Stomach (tissue), 9 donors: ENCODE results near the gene RND1. TPM values are rescaled to one million over a fixed set of nuclear protein-coding genes. Genes with fewer than 3 reads are reported as not detected.
A peak's percentile ranks its signal among the peaks of the same experiment; 100 is the strongest.

ENCODE experiments used
- DNase-seq, 2 donors: peaks; one replicate each; pipeline versions ENCODE4 v3.0.0 to v3.0.0-alpha.2; 2013 to 2019
- H3K27ac ChIP-seq, 5 donors: fragments of 200-600 bp in 4 of 5; sonication (generic) in 4 of 5; one replicate each; pipeline ENCODE4 v1.5.1; 2013 to 2019; ENCODE audit warnings: mild to moderate bottlenecking in 1 of 5, moderate library complexity in 1 of 5
- H3K27me3 ChIP-seq, 3 donors: fragments of 200-600 bp; sonication (generic); one replicate each; pipeline ENCODE4 v1.5.1; 2017 to 2019; ENCODE audit warnings: mixed run types in 1 of 3
- H3K36me3 ChIP-seq, 4 donors: fragments of 200-600 bp; sonication (generic); 1 replicate in 3 of 4; 2 replicates in 1 of 4; pipeline ENCODE4 v1.5.1; 2016 to 2019
- H3K4me1 ChIP-seq, 4 donors: fragments of 200-600 bp; sonication (generic); one replicate each; pipeline ENCODE4 v1.5.1; 2016 to 2019
- H3K4me3 ChIP-seq, 4 donors: fragments of 200-600 bp; sonication (generic) in 3 of 4; one replicate each; pipeline ENCODE4 v1.5.1; 2016 to 2019; ENCODE audit warnings: mild to moderate bottlenecking in 1 of 4
- H3K9me3 ChIP-seq, 4 donors: fragments of 200-600 bp; sonication (generic); one replicate each; pipeline ENCODE4 v1.5.1; 2016 to 2019
- CTCF ChIP-seq, 7 experiments: fragments of 450-650 bp in 4 of 7; fragments of 200-600 bp in 3 of 7; sonication (generic) in 3 of 7; IDR thresholded peaks; one replicate each; pipeline ENCODE4 v1.5.1; 2016 to 2019; ENCODE audit warnings: antibody characterized with exemption in 7 of 7, control low read depth in 2 of 7, mild to moderate bottlenecking in 1 of 7
- EP300 ChIP-seq: sonication (generic); formaldehyde crosslinking; IDR thresholded peaks from one replicate; pipeline ENCODE4 v1.6.1; 2017; ENCODE audit warnings: antibody characterized with exemption
- POLR2A ChIP-seq, 4 donors: fragments of 450-650 bp; IDR thresholded peaks; one replicate each; pipeline ENCODE4 v1.6.1; 2016; ENCODE audit warnings: antibody characterized with exemption in 4 of 4, control low read depth in 2 of 4, mild to moderate bottlenecking in 1 of 4, moderate library complexity in 1 of 4
- POLR2AphosphoS5 ChIP-seq, 3 donors: sonication (generic); formaldehyde crosslinking; IDR thresholded peaks; one replicate each; pipeline ENCODE4 v1.6.1; 2016; ENCODE audit warnings: antibody characterized with exemption in 3 of 3
- WGBS, 5 donors: extraction: QIAGEN DNeasy Blood & Tissue Kit in 3 of 5; methylation state at CpG; one replicate each; pipeline versions ENCODE4 v1.1.5 to v1.1.7; 2013 to 2018; 5-methylcytosine and 5-hydroxymethylcytosine counted together
- intact Hi-C: fragments of 100-400 bp; cut with DNase I; formaldehyde crosslinking; loops from one replicate; pipeline ENCODE4 v1.15.1; 2023; ENCODE audit warnings: low total_unique reads
- polyA plus RNA-seq, 3 donors: library from polyadenylated mRNA; stranded (reverse); fragments of 200-250 nt; gene quantifications; one replicate each; pipeline ENCODE4 v1.2.3, GENCODE V29; 2013
- total RNA-seq, 5 donors: library from RNA; depleted of rRNA; stranded (reverse); fragments of >200 nt; gene quantifications; one replicate each; pipeline versions ENCODE4 v1.1.0 to v1.2.3, GENCODE V29; 2014 to 2016
- donor health status: healthy with polysubstance abuse.
- donor health status: Bipolar disorder and iron deficiency.
- donor health status: healthy.

RND1 gene
- total and polyA plus RNA-seq, 8 donors = 3.5 to 21.0 (median 12.2) TPM; not detected in 1

DNA sequence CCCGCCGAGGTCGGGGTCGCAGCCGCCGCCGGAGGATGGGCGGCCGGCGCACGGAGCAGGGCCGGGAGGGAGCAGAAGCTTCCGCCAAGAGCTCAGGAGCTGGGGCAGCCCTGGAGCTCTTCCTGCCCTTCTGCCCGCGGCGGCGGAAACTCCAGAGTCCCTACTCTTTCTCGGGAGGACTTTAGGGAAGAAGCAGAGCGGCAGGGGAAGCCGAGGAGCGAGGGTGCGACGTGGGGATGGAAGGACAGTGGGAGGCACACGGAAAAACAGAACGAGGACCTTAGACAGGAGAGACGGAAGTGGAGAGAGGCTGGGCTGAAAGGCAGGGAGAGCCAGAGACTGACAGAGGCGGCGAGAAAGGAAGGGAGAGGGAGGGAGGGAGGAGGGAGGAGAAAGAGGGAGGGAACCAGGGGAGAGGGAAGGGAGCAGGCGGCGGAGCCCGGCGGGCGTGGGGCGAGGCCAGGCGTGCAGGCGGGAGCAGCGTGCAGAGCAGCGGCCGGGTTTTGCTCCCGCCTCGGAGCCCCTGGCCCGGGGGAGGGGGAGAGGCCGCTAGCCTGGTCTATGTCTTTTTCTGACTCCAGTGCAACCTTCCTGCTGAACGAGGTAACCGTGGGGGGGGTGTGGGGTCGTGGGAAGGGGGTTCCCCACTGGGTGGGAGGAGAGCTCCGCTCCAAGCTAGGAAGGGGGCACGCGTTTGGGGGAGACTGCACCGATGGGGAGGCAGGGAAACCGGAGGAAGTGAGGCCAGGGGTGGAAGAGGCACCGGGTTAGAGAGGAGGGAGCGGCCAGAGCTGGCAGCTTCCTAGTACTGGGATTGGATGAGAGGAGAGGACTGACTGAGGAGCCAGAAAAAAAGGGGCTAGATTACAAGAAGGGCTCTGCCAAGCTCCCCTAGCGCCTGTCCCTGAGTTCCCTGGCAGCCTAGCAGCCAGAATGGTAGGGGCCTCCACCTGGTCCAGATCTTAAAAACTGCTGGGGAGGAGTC is 50.3 kb downstream of the RND1 start:
- Histone ChIP-seq H3K4me1 (peaks cover 44 to 82% (median 53%) of the 10 kb centered on the region in 4 donors), H3K4me3 (peak overlapping the region; percentile 79 to 85 (median 80)), H3K27ac (peak overlapping the region; percentile 80 to 93 (median 89)), H3K27me3 (peaks cover 0 to 7% (median 0%) of the 10 kb centered on the region in 3 donors), H3K36me3 (no peaks in the 10 kb centered on the region), H3K9me3 (no peaks in the 10 kb centered on the region)
- TF ChIP-seq POLR2A (IDR thresholded peaks at IDR 0.05) (peak in 1 of 4 donors; percentile 47), POLR2AphosphoS5 (IDR thresholded peaks at IDR 0.05) (peak in 2 of 3 donors; percentile 66 to 89), EP300 (no peak), CTCF (IDR thresholded peaks at IDR 0.05) (no peak)
- peak; percentile 84 to 96 for DNase-seq
- WGBS, 5 donors = 1 to 3% (median 1%) methylated on average over 43 to 54 of the region's 54 CpGs
- intact Hi-C loops = no loop called here

GRCh38 chr12:48814262-48815125 is 51.2 kb downstream of the RND1 start:
- Histone ChIP-seq H3K27me3 (peaks cover 0 to 7% (median 0%) of the 10 kb centered on the region in 3 donors), H3K27ac (peak overlapping the region; percentile 80 to 93 (median 89)), H3K4me1 (peaks cover 44 to 83% (median 54%) of the 10 kb centered on the region in 4 donors), H3K9me3 (no peaks in the 10 kb centered on the region), H3K4me3 (peak overlapping the region; percentile 79 to 85 (median 80)), H3K36me3 (no peaks in the 10 kb centered on the region)
- WGBS, 5 donors = 1 to 3% (median 1%) methylated on average over 25 to 70 of the region's 70 CpGs
- intact Hi-C loops = no loop called here
- peak; percentile 90 to 95 for DNase-seq
- TF ChIP-seq EP300 = no peak
- peak in 1 of 4 donors; percentile 33 for TF ChIP-seq POLR2A (IDR thresholded peaks at IDR 0.05)
- peak in 2 of 3 donors; percentile 54 to 75 for TF ChIP-seq POLR2AphosphoS5 (IDR thresholded peaks at IDR 0.05)
- peak in 5 of 7 experiments; percentile 82 to 100 (median 99) for TF ChIP-seq CTCF (IDR thresholded peaks at IDR 0.05)

- intact Hi-C loops = no loop called here
- Histone ChIP-seq H3K27ac (peak overlapping the region; percentile 80 to 93 (median 89)), H3K27me3 (peaks cover 0 to 7% (median 0%) of the 10 kb centered on the region in 3 donors), H3K4me1 (peaks cover 41 to 75% (median 47%) of the 10 kb centered on the region in 4 donors), H3K9me3 (no peaks in the 10 kb centered on the region), H3K4me3 (peak overlapping the region; percentile 79 to 85 (median 80)), H3K36me3 (no peaks in the 10 kb centered on the region)
- TF ChIP-seq CTCF (IDR thresholded peaks at IDR 0.05) (no peak), POLR2A (IDR thresholded peaks at IDR 0.05) (no peak)
- DNase-seq = no peak
- WGBS, 5 donors = 22 to 28% (median 28%) methylated on average over 18 of the region's 18 CpGs
These were observed 52.0 kb downstream of the RND1 start for GRCh38 chr12:48813465-48814261.
